NCI-H2227 treated with DMSO at 0.1 percent for 48 hours (cell line): Measurements from ENCODE around the gene YJEFN3.

ENCODE experiments used
- DNase-seq: peaks from one replicate; lab custom pipeline; 2025; lab: John Stamatoyannopoulos, UW

Gene YJEFN3

GRCh38 chr19:19528721-19529490 is at the start of gene YJEFN3:
Gene YJEFN3, plus strand, starts transcription at chr19:19528911. Its CDS starts 22 bp downstream, at chr19:19528933.
- peak; percentile 39 for DNase-seq

- no peak for DNase-seq
Observed at GRCh38 chr19:19480688-19481087, 48.0 kb upstream of the YJEFN3 start.

- DNase-seq = no peak
Observed at GRCh38 chr19:19482809-19483596, 45.7 kb upstream of the YJEFN3 start.

- no peak for DNase-seq
Observed at GRCh38 chr19:19485161-19485997, 43.3 kb upstream of the YJEFN3 start.

GRCh38 chr19:19485998-19486290 is 42.8 kb upstream of the YJEFN3 start:
- DNase-seq = no peak

- no peak for DNase-seq
Observed at GRCh38 chr19:19486343-19487076, 42.2 kb upstream of the YJEFN3 start.

- no peak for DNase-seq
Observed at GRCh38 chr19:19487077-19487949, 41.4 kb upstream of the YJEFN3 start.

- DNase-seq = no peak
Observed at GRCh38 chr19:19487950-19488874, 40.5 kb upstream of the YJEFN3 start.

- peak; percentile 51 for DNase-seq
Observed at GRCh38 chr19:19488875-19489690, 39.6 kb upstream of the YJEFN3 start.

- no peak for DNase-seq
Observed at GRCh38 chr19:19489804-19490204, 38.9 kb upstream of the YJEFN3 start.

- DNase-seq = peak; percentile 39
Observed at GRCh38 chr19:19490214-19490968, 38.3 kb upstream of the YJEFN3 start.

- no peak for DNase-seq
Observed at GRCh38 chr19:19491321-19492025, 37.2 kb upstream of the YJEFN3 start.

- DNase-seq = no peak
Observed at GRCh38 chr19:19492026-19492610, 36.6 kb upstream of the YJEFN3 start.

GRCh38 chr19:19493841-19494546 is 34.7 kb upstream of the YJEFN3 start:
- DNase-seq = no peak

- DNase-seq = no peak
Observed at GRCh38 chr19:19495614-19496603, 32.8 kb upstream of the YJEFN3 start.
